ENCODE results near the gene LSM3. TPM values are rescaled to one million over a fixed set of nuclear protein-coding genes. Genes with fewer than 3 reads are reported as not detected.

LSM3 gene
- total and polyA plus RNA-seq, 2 of the 4 experiments (the other 2 are of a cell fraction), result 3.4 to 11.5 TPM

- ChIA-PET CTCF (interaction anchor here (0.6 kb wide), 1 partner anchor 311 kb away, joined by 3 read pairs; no protein-coding TSS in a partner anchor), POLR2A (ENCODE audit: unreplicated experiment) (no interaction called here)
- DNase-seq (no peak), ATAC-seq (ENCODE audit: low read depth) (no peak)
- peak overlapping the region; percentile 69 for H3K4ac ChIP-seq (ENCODE audit: low read depth, low read length)
- peak overlapping the region; percentile 28 for H2BK120ac ChIP-seq (ENCODE audit: low read depth, low read length)
- no peak overlapping the region for H2AK9ac ChIP-seq (replicated peaks; ENCODE audit: low read depth, low read length, poor library complexity)
- H3K4me2 ChIP-seq (ENCODE audit: low read depth, low read length), result no peak overlapping the region
- in situ Hi-C loops (cut with MboI; ENCODE audit: low sequenced_read_pairs) (no loop called here), intact Hi-C loops (cut with micrococcal nuclease) (no loop called here), dilution Hi-C loops (cut with HindIII; ENCODE audit: low sequenced_read_pairs, unreplicated experiment) (no loop called here)
- H3K23ac ChIP-seq (ENCODE audit: low read depth, low read length), result no peak overlapping the region
- peaks cover 14% of the 10 kb centered on the region for H3K9me1 ChIP-seq (ENCODE audit: insufficient read depth, low read length)
- TF ChIP-seq MAFK (IDR thresholded peaks at IDR 0.05; ENCODE audit: low read depth, low read length), result no peak
- TF ChIP-seq POLR2A (IDR thresholded peaks at IDR 0.05; ENCODE audit: low read depth, low read length), result no peak
- no peak for TF ChIP-seq CEBPB (IDR thresholded peaks at IDR 0.05; ENCODE audit: low read depth, low read length)
- TF ChIP-seq, protein P1, sequence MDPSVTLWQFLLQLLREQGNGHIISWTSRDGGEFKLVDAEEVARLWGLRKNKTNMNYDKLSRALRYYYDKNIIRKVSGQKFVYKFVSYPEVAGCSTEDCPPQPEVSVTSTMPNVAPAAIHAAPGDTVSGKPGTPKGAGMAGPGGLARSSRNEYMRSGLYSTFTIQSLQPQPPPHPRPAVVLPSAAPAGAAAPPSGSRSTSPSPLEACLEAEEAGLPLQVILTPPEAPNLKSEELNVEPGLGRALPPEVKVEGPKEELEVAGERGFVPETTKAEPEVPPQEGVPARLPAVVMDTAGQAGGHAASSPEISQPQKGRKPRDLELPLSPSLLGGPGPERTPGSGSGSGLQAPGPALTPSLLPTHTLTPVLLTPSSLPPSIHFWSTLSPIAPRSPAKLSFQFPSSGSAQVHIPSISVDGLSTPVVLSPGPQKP (IDR thresholded peaks at IDR 0.05; ENCODE audit: borderline replicate concordance, low read depth, low read length), result no peak
- no peaks in the 10 kb centered on the region for H4K20me1 ChIP-seq (ENCODE audit: insufficient read depth, low read length)
- peaks cover 11% of the 10 kb centered on the region for H3K4me1 ChIP-seq (ENCODE audit: control insufficient read depth, insufficient read depth, low read length)
- H3K14ac ChIP-seq (replicated peaks; ENCODE audit: low read depth, low read length), result 0 out of 2 replicates have a peak overlapping the region, but pooled peaks have one; percentile 1
- H2BK20ac ChIP-seq (ENCODE audit: low read depth, low read length), result peak overlapping the region; percentile 32; the same call in 1 of the 2 replicates
- 62% methylated on average over 15 of the region's 22 CpGs; no CpG with 5 or more reads in 1 of the 2 experiments for WGBS, 2 experiments (ENCODE audit: extremely low coverage in 2 of 2, insufficient read length in 1 of 2)
- H3K27ac ChIP-seq (ENCODE audit: insufficient read depth, low read length), result no peak overlapping the region
- H4K5ac ChIP-seq (ENCODE audit: low read depth, low read length), result peak overlapping the region; percentile 24
- H4K91ac ChIP-seq (ENCODE audit: insufficient read depth, low read depth, low read length), result peak overlapping the region; percentile 72
- no peak overlapping the region for H3K4me3 ChIP-seq (ENCODE audit: insufficient read depth, low read depth, low read length)
- peak overlapping the region; percentile 13; the same call in 1 of the 2 replicates for H2AK5ac ChIP-seq (ENCODE audit: low read depth, low read length)
- H3K27me3 ChIP-seq (ENCODE audit: control insufficient read depth, insufficient read depth, low read length), result no peaks in the 10 kb centered on the region
- 0 out of 4 replicates have a peak overlapping the region, but pooled peaks of 1 of the 2 experiments have one; percentile 15 for H4K8ac ChIP-seq (ENCODE audit: low read depth in 2 of 2, low read length in 2 of 2)
- BruUV-seq (replicated peaks), result no TSS peak
- H2AFZ ChIP-seq (replicated peaks; ENCODE audit: low read length, poor library complexity), result peak overlapping the region; percentile 68
- no peaks in the 10 kb centered on the region for H3K36me3 ChIP-seq (ENCODE audit: control insufficient read depth, insufficient read depth, low read length)
- no peak overlapping the region for H2BK5ac ChIP-seq (ENCODE audit: low read depth, low read length, poor library complexity, severe bottlenecking)
- no peak overlapping the region for H2BK15ac ChIP-seq (ENCODE audit: low read depth, low read length)
- H3K9ac ChIP-seq (ENCODE audit: low read depth, low read length), result no peak overlapping the region
- no peak overlapping the region for H3K56ac ChIP-seq (ENCODE audit: extremely low read depth, insufficient read depth, low read length)
- H3K9me3 ChIP-seq (ENCODE audit: control insufficient read depth, insufficient read depth, low read length), result no peaks in the 10 kb centered on the region
- no peaks in the 10 kb centered on the region for H3K79me1 ChIP-seq (ENCODE audit: low read depth in 1 of 2, low read length in 2 of 2)
- no peak overlapping the region; the same call in 1 of the 2 replicates for H3K18ac ChIP-seq (ENCODE audit: low read depth, low read length)
Measured at GRCh38 chr3:14216257-14217048, 37.8 kb downstream of the LSM3 start.
